ENCODE results near the gene FFAR1. TPM values are rescaled to one million over a fixed set of nuclear protein-coding genes. Genes with fewer than 3 reads are reported as not detected.
"Not testable (repeated sequence)": the region's sequence is repeated elsewhere in the genome, so short reads cannot be mapped to it uniquely, and the experiment has no call there.

The FFAR1 gene
- total RNA-seq, 2 donors from 2014 or later = 0.19 to 0.36 TPM

DNA sequence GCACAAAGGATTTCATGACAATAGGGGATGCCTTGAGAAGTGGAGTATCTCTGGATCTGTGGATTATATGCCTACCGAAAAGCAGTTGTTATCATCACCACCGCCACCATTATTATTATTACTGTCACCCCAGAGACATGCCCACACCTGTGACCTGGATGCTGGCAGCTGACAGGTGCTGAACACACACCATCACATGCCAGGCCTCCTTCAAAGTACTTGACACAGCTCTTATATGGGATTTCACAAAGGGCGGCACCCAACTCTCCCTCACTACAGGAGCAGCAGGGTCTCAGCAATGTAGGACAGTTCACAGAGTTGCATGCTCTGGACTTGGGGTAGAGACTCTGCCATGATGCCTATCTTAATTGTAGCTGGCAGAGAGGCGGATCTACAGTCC, 17.6 kb downstream of the FFAR1 start:
- H3K4me3 Mint-ChIP-seq = no peak overlapping the region

DNA sequence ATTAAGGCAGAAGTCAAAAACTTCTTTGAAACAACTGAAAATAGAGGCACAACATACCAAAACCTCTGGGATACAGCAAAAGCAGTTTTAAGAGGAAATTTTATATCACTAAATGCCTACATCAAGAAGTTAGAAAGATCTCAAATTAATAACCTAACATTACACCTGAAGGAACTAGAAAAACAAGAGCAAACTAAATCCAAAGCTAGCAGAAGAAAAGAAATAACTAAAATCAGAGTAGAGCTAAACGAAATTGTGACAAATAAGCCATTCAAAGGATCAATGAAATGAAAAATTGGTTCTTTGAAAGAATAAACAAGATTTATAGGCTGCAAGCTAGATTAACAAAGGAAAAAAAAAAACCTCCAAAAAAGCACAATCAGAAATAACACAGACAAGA, 20.7 kb downstream of the FFAR1 start:
- Mint-ChIP-seq H3K36me3 (no peaks in the 10 kb centered on the region), H3K4me3 (no peak overlapping the region), H3K4me1 (ENCODE audit: low read depth in 2 of 2) (no peaks in the 10 kb centered on the region), H3K27me3 (peaks cover 6 to 10% of the 10 kb centered on the region in 2 donors), H3K27ac (no peak overlapping the region), H3K9me3 (no peaks in the 10 kb centered on the region)
- ATAC-seq = no peak
- DNase-seq (ENCODE audit: low spot score) = no peak

More for the DNA sequence above, 17.6 kb downstream of the FFAR1 start:
- Mint-ChIP-seq H3K9me3 (no peaks in the 10 kb centered on the region), H3K27me3 (peaks cover 10 to 16% of the 10 kb centered on the region in 2 donors), H3K36me3 (no peaks in the 10 kb centered on the region), H3K4me1 (ENCODE audit: low read depth in 2 of 2) (peaks cover 0 to 4% of the 10 kb centered on the region in 2 donors), H3K27ac (no peak overlapping the region)
- ATAC-seq (no peak), DNase-seq (ENCODE audit: low spot score) (no peak)

DNA sequence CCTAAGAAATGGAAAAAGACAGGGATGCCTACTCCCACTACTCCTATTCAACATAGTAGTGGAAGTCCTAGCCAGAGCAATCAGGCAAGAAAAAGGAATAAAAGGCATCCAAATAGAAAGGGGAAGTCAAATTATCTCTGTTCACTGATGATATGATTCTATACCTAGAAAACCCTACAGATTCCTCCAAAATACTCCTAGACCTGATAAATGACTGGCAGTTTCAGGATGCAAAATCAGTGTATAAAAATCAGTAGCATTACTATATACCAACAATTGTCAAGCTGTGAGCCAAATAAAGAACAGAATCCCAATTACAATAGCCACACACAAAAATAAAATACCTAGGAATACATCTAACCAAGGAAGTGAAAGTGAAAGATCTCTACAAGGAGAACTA, 21.8 kb downstream of the FFAR1 start:
- ATAC-seq = no peak
- Mint-ChIP-seq H3K4me1 (ENCODE audit: low read depth in 2 of 2) (peaks cover 0 to 5% of the 10 kb centered on the region in 2 donors), H3K27me3 (peaks cover 6 to 10% of the 10 kb centered on the region in 2 donors), H3K4me3 (no peak overlapping the region), H3K27ac (no peak overlapping the region), H3K36me3 (no peaks in the 10 kb centered on the region), H3K9me3 (no peaks in the 10 kb centered on the region)
- DNase-seq (ENCODE audit: low spot score) = no peak

DNA sequence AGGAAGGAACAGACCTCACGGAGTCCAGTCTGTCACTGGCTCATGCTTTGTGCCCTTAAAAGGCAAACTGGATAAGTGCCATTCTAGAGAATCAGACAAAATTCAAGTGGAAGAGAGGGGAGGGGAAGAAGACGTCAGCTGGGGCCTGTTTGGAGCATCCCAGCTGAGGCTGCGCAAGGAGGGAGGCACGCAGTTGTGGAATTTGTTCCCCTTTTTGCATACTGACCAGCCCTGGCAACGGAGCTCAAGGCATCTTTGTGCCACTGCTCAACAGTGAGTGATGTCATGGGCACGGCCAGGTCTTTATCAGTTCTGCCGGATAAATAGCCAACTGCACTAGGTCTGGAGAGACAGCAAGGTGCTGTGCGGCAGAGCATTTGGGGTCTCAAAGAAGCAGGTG, 23.0 kb downstream of the FFAR1 start, which contains the start of gene GPR42:
Gene GPR42, plus strand, starts transcription at position 347 of the 400 bp plus-strand sequence. CDS start 292 bp downstream, outside the sequence.
- Mint-ChIP-seq H3K4me3 (no peak within 1 kb of the TSS), H3K27ac (no peak within 1 kb of the TSS), H3K9me3 (no peaks in the 10 kb centered on the region), H3K36me3 (no peaks in the 10 kb centered on the region), H3K27me3 (peaks cover 7 to 20% of the 10 kb centered on the region in 2 donors), H3K4me1 (ENCODE audit: low read depth in 2 of 2) (peaks cover 0 to 13% of the 10 kb centered on the region in 2 donors)
- ATAC-seq = no peak
- no peak for DNase-seq (ENCODE audit: low spot score)

DNA sequence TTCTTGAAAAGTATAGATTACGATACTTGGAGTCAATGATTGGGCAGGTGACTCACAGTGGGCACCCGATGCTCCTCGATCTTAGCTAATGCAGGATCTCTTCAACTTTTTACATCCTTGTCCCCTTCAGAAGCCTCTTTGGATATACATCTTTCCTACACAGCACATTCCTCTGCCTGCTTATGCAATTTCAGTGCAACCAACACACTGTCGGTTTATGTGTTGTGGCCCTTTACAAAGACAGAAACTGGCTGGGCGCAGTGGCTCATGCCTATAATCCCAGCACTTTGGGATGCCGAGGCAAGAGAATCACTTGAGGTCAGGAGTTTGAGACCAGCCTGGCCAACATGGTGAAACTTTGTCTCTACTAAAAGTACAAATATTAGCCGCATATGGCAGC, 25.8 kb downstream of the FFAR1 start:
- DNase-seq (ENCODE audit: low spot score) (no peak), ATAC-seq (no peak)
- H3K27me3 Mint-ChIP-seq = peaks cover 10 to 20% of the 10 kb centered on the region in 2 donors
- peaks cover 0 to 13% of the 10 kb centered on the region in 2 donors for H3K4me1 Mint-ChIP-seq (ENCODE audit: low read depth in 2 of 2)
- no peak overlapping the region for H3K4me3 Mint-ChIP-seq
- H3K36me3 Mint-ChIP-seq = no peaks in the 10 kb centered on the region
- H3K27ac Mint-ChIP-seq = peak overlapping the region in 1 of 2 donors; percentile 47
- H3K9me3 Mint-ChIP-seq = no peaks in the 10 kb centered on the region

DNA sequence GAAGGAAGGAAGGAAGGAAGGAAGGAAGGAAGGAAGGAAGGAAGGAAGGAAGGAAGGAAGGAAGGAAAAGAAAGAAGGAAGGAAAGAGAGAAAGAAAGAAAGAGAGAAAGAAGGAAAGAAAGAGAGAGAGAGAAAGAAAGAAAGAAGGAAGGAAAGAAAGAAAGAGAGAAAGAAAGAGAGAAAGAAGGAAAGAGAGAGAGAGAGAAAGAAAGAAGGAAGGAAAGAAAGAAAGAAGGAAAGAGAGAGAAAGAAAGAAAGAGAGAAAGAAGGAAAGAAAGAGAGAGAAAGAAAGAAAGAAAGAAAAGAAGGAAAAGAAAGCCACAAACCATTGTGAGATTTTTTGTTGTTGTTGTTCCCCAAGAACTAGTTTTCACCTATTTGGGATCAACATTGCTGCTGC, 26.3 kb downstream of the FFAR1 start:
- not testable (repeated sequence) for H3K9me3 Mint-ChIP-seq; H3K36me3 Mint-ChIP-seq; H3K4me3 Mint-ChIP-seq; DNase-seq (ENCODE audit: low spot score); ATAC-seq
- Mint-ChIP-seq H3K27me3 (peaks cover 10 to 20% of the 10 kb centered on the region in 2 donors), H3K4me1 (ENCODE audit: low read depth in 2 of 2) (peaks cover 0 to 13% of the 10 kb centered on the region in 2 donors), H3K27ac (peak overlapping the region in 1 of 2 donors; percentile 47)

DNA sequence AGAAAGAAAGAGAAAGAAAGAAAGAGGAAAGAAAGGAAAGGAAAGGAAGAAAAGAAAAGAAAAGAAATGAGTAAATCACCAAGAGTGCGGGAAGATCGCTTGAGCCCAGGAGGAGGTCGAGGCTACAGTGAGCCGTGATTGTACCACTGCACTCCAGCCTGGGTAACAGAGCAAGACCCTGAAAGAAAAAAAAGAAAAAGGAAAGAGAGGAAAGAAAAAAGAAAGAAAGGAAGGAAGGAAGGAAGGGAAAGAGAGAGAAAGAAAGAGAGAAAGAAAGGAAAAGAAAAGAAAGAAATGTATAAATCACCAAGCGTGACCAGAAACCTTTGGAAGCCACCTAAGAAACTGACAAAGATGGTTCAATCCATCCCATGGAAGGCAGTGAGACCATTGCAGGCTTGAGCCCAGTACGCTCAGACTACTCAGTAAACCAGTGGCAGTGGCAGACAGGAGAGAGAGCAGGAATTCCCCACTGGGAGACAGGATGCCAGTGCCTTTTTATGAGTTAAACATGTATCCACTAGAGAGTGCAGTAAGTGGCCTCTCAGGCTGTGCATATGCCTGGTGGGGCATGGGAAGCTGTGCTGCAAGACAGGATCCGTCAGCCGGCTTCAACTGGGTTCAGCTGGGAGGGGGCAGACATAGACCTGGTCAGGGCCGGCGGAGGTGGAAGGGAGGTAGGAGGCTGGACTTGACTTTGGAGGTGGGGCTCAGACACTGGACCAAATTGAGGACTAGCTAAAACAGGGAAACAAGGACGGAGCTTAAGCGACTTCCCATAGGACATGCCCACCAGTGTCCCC, 28.0 kb downstream of the FFAR1 start:
- Mint-ChIP-seq H3K4me3 (no peak overlapping the region), H3K36me3 (no peaks in the 10 kb centered on the region), H3K27ac (no peak overlapping the region), H3K9me3 (no peaks in the 10 kb centered on the region), H3K4me1 (ENCODE audit: low read depth in 2 of 2) (peaks cover 0 to 13% of the 10 kb centered on the region in 2 donors), H3K27me3 (peaks cover 10 to 20% of the 10 kb centered on the region in 2 donors)
- DNase-seq (ENCODE audit: low spot score) (no peak), ATAC-seq (no peak)

DNA sequence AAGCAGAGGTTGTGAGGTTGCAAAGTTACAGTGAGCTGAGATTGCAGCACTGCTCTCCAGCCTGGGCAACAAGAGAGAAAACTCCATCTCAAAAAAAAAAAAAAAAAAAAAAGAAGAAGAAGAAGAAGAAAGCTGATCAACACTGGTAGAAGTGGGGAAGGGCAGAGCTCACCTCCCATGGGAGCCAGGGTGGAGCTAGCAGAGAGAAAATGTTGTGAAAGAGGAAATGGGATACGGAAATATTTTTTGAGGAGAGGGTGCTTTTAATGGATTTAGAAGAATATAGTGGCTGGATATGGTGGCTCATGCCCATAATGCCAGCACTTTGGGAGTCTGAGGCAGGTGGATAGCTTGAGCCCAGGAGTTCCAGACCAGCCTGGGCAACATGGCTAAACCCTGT, 30.0 kb downstream of the FFAR1 start:
- Mint-ChIP-seq H3K4me3 (no peak overlapping the region), H3K4me1 (ENCODE audit: low read depth in 2 of 2) (peaks cover 0 to 13% of the 10 kb centered on the region in 2 donors), H3K9me3 (no peaks in the 10 kb centered on the region), H3K27me3 (peaks cover 17 to 33% of the 10 kb centered on the region in 2 donors), H3K27ac (no peak overlapping the region), H3K36me3 (no peaks in the 10 kb centered on the region)
- DNase-seq (ENCODE audit: low spot score) (no peak), ATAC-seq (no peak)

DNA sequence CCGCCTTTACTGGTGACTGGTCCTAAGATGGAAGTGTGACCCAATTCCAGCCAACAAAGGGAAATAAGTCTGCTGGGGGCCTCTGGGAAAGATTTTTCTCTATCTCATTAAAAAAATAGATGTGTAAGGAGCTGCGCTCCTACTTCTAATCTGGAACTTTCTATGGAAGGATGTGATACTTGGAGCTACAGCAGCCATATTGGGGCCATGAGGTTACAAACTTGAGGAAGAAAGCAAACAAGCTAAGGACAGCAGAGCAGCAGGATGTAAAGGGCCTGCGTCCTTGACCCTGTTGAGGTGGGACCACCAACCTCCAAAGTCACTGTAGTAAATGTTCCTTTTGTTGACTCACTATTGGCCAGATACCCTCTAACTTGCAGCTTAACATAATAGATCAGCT, 30.7 kb downstream of the FFAR1 start:
- Mint-ChIP-seq H3K4me1 (ENCODE audit: low read depth in 2 of 2) (peaks cover 0 to 13% of the 10 kb centered on the region in 2 donors), H3K27me3 (peaks cover 20 to 33% of the 10 kb centered on the region in 2 donors), H3K9me3 (no peaks in the 10 kb centered on the region), H3K27ac (no peak overlapping the region), H3K4me3 (no peak overlapping the region), H3K36me3 (no peaks in the 10 kb centered on the region)
- no peak for ATAC-seq
- DNase-seq (ENCODE audit: low spot score) = no peak

DNA sequence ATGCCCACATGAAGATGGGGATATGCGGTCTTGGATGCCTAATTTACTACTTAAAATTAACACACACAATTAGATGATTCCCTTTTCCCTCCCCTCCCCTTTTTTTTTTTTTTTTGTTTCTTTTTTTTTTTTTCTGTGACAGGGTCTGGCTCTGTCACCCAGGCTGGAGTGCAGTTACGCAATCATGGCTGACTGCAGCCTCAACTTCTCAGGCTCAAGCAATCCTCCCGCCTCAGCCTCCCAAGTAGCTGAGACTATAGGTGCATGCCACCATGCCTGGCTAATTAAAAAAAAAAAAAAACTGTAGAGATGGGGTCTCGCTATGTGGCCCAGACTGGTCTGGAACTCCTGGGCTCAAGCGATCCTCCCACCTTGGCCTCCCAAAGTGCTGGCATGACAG, 31.8 kb downstream of the FFAR1 start:
- ATAC-seq; H3K4me1 Mint-ChIP-seq (ENCODE audit: low read depth in 2 of 2); H3K4me3 Mint-ChIP-seq; DNase-seq (ENCODE audit: low spot score); H3K9me3 Mint-ChIP-seq; H3K36me3 Mint-ChIP-seq; H3K27ac Mint-ChIP-seq: not testable (repeated sequence)
- peaks cover 20 to 33% of the 10 kb centered on the region in 2 donors for H3K27me3 Mint-ChIP-seq

DNA sequence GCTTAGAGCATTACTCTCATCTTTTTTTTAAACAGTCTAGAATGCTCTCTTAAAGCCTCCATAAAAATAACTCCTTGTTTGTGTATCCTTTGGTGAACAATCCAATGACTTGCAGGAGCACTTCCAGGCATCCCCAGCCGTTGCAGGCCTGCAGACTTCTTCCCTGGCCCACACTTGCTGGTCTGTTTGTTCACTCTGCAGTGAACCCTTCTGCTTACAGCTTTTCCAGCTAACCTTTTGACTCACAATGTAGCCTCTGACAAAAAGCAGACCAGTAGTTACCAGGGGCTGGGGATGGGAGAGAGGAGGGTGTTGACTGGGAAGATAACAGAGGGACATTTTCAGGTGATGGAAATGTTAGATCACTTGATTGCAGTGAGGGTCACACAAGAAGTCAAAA, 32.3 kb downstream of the FFAR1 start:
- no peak for ATAC-seq
- peaks cover 23 to 30% of the 10 kb centered on the region in 2 donors for H3K27me3 Mint-ChIP-seq
- no peak overlapping the region for H3K4me3 Mint-ChIP-seq
- no peak overlapping the region for H3K27ac Mint-ChIP-seq
- H3K36me3 Mint-ChIP-seq = peaks cover 5% of the 10 kb centered on the region
- peaks cover 0 to 3% of the 10 kb centered on the region in 2 donors for H3K4me1 Mint-ChIP-seq (ENCODE audit: low read depth in 2 of 2)
- DNase-seq (ENCODE audit: low spot score) = no peak
- no peaks in the 10 kb centered on the region for H3K9me3 Mint-ChIP-seq

DNA sequence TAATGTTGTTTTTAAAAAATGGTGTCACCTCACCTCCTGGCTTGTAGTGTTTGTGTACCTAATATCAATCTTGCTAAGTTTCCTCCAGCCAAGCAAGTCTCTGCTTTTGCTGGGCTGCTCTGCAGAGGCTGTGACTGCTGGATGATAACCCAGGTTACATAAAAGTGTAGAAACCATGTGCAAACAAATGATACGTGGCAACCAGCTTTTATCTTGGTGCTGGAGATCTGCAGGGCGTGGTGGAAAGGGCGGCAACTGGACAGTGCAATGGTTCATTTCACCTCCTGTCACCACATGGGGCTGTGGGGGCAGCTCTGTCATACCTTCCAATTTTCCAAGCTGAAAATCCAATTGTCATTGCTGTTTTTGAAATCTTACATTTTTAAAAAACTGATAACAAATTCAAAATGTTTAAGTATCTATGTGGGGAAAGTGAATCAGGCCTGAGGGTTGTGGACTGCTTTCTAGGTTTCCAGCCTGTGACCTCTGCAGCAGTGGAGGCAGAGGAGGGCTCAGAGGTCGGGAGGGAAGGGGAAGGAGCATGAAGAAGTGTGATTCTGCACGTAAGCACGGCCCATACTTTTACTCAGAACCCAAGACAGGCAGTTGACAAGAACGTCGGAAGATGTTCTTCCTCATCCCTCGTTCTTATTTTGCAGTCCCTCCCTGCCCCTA, 32.9 kb downstream of the FFAR1 start:
- no peaks in the 10 kb centered on the region for H3K9me3 Mint-ChIP-seq
- DNase-seq (ENCODE audit: low spot score) (no peak), ATAC-seq (no peak)
- H3K27ac Mint-ChIP-seq = no peak overlapping the region
- H3K4me1 Mint-ChIP-seq (ENCODE audit: low read depth in 2 of 2) = no peaks in the 10 kb centered on the region
- no peak overlapping the region for H3K4me3 Mint-ChIP-seq
- H3K27me3 Mint-ChIP-seq = peaks cover 23 to 24% of the 10 kb centered on the region in 2 donors
- H3K36me3 Mint-ChIP-seq = peaks cover 5% of the 10 kb centered on the region

DNA sequence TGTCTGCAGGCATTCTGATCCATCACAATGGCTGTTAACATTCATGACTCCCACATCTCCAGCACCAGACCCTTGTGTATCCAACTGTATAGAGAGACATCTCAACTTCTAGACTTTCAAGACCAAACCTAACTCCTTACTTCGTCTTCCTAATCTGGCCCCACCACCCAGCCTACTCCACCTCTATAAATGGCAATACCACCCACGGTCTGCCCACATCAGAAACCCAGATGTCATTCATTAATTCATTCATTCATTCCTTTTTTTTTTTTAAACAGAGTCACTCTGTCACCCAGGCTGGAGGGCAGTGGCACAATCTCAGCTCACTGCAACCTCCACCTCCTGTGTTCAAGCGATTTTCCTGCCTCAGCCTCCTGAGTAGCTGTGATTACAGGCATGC, 33.6 kb downstream of the FFAR1 start:
- Mint-ChIP-seq H3K9me3 (peaks cover under 1% of the 10 kb centered on the region), H3K27ac (peak overlapping the region in 1 of 2 donors; percentile 20), H3K36me3 (peaks cover 8% of the 10 kb centered on the region), H3K27me3 (peaks cover 20% of the 10 kb centered on the region in 2 donors), H3K4me3 (no peak overlapping the region), H3K4me1 (ENCODE audit: low read depth in 2 of 2) (no peaks in the 10 kb centered on the region)
- DNase-seq (ENCODE audit: low spot score) = no peak
- ATAC-seq = no peak

DNA sequence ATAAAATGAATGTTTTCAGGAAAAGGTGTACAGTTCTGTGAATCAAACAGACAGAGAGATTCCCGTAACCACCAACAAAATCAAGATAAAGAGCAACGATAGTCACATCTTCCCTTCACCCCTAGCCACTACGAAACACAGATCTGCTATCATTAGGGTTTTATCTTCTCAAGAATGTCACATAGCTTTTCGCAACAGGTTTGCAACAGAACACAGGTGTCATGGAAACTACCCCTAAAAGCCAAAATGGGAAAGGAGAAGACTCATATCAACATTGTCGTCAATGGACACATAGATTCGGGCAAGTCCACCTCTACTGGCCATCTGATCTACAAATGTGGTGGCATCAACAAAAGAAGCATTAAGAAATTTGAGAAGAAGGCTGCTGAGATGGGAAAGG, 34.2 kb downstream of the FFAR1 start:
- Mint-ChIP-seq H3K9me3 (peaks cover 4% of the 10 kb centered on the region), H3K27me3 (peaks cover 19 to 21% of the 10 kb centered on the region in 2 donors), H3K4me1 (ENCODE audit: low read depth in 2 of 2) (no peaks in the 10 kb centered on the region), H3K4me3 (no peak overlapping the region), H3K27ac (peak overlapping the region in 1 of 2 donors; percentile 20), H3K36me3 (peaks cover 12% of the 10 kb centered on the region)
- ATAC-seq (no peak), DNase-seq (ENCODE audit: low spot score) (no peak)
